Liver (tissue), 9 donors: Measurements from ENCODE around the gene DTYMK. TPM values are rescaled to one million over a fixed set of nuclear protein-coding genes. Genes with fewer than 3 reads are reported as not detected.

Experiments
- DNase-seq: peaks from one replicate; pipeline ENCODE4 v3.0.0-alpha.2; 2017; ENCODE audit warnings: low spot score
- H3K27ac ChIP-seq, 2 donors: one replicate each; pipeline ENCODE4 v1.7.0; 2013; ENCODE audit warnings: inconsistent platforms in 2 of 2, low read length in 2 of 2, control low read depth in 1 of 2, low read depth in 1 of 2, mild to moderate bottlenecking in 1 of 2
- H3K27me3 ChIP-seq, 4 donors: one replicate each; pipeline versions ENCODE4 v1.6.1 to v1.7.0; 2013; ENCODE audit warnings: low read length in 3 of 4, inconsistent platforms in 1 of 4, mild to moderate bottlenecking in 1 of 4, moderate library complexity in 1 of 4; ENCODE audit not compliant: control insufficient read depth in 4 of 4, insufficient read depth in 4 of 4
- H3K36me3 ChIP-seq, 4 donors: one replicate each; pipeline versions ENCODE4 v1.6.1 to v1.7.0; 2013; ENCODE audit warnings: low read length in 3 of 4, mild to moderate bottlenecking in 3 of 4, low read depth in 1 of 4, moderate library complexity in 1 of 4; ENCODE audit not compliant: control insufficient read depth in 4 of 4, insufficient read depth in 3 of 4
- H3K4me1 ChIP-seq, 4 donors: one replicate each; pipeline versions ENCODE4 v1.6.1 to v1.7.0; 2013; ENCODE audit warnings: low read length in 3 of 4, mild to moderate bottlenecking in 3 of 4, moderate library complexity in 1 of 4; ENCODE audit not compliant: control insufficient read depth in 4 of 4, insufficient read depth in 4 of 4
- H3K4me3 ChIP-seq, 3 donors: one replicate each; pipeline versions ENCODE4 v1.6.1 to v1.7.0; 2013; ENCODE audit warnings: low read length in 3 of 3, control low read depth in 1 of 3, low read depth in 1 of 3, mild to moderate bottlenecking in 1 of 3
- H3K9ac ChIP-seq, 2 donors: one replicate each; pipeline ENCODE4 v1.7.0; 2013; ENCODE audit warnings: low read length in 2 of 2, mild to moderate bottlenecking in 2 of 2, moderate library complexity in 2 of 2, control low read depth in 1 of 2, low read depth in 1 of 2
- H3K9me3 ChIP-seq, 4 donors: one replicate each; pipeline versions ENCODE4 v1.6.1 to v1.7.0; 2013; ENCODE audit warnings: low read length in 3 of 4; ENCODE audit not compliant: control insufficient read depth in 4 of 4
- EGR1 ChIP-seq, 2 donors: IDR thresholded peaks; 2 replicates each; pipeline ENCODE4 v1.6.1; 2016 to 2018; ENCODE audit warnings: antibody characterized with exemption in 2 of 2, low read depth in 2 of 2
- FOXA1 ChIP-seq: IDR thresholded peaks from 2 replicates; pipeline ENCODE4 v1.6.1; 2016; ENCODE audit warnings: antibody characterized with exemption
- FOXA2 ChIP-seq: IDR thresholded peaks from 2 replicates; pipeline ENCODE4 v1.6.1; 2016; ENCODE audit warnings: antibody characterized with exemption
- GABPA ChIP-seq, 2 donors: IDR thresholded peaks in 1 of 2; conservative IDR thresholded peaks in 1 of 2; 2 replicates each; pipeline ENCODE4 v1.6.1; 2016; ENCODE audit warnings: antibody characterized with exemption in 2 of 2, mild to moderate bottlenecking in 1 of 2, moderate library complexity in 1 of 2
- HNF4A ChIP-seq, 2 donors: conservative IDR thresholded peaks; 2 replicates each; pipeline ENCODE4 v1.6.1; 2016; ENCODE audit warnings: antibody characterized with exemption in 2 of 2, mild to moderate bottlenecking in 2 of 2
- HNF4G ChIP-seq: IDR thresholded peaks from 2 replicates; pipeline ENCODE4 v1.6.1; 2016; ENCODE audit warnings: antibody characterized with exemption
- NR2F2 ChIP-seq: IDR thresholded peaks from 2 replicates; pipeline ENCODE4 v1.6.1; 2016; ENCODE audit warnings: antibody characterized with exemption
- RAD21 ChIP-seq, 2 donors: IDR thresholded peaks; 2 replicates each; pipeline ENCODE4 v1.6.1; 2016; ENCODE audit warnings: antibody characterized with exemption in 2 of 2, mild to moderate bottlenecking in 2 of 2
- SP1 ChIP-seq: IDR thresholded peaks from 2 replicates; pipeline ENCODE4 v1.6.1; 2018; ENCODE audit warnings: antibody characterized with exemption, mild to moderate bottlenecking
- TAF1 ChIP-seq: conservative IDR thresholded peaks from 2 replicates; pipeline ENCODE4 v1.6.1; 2016; ENCODE audit warnings: antibody characterized with exemption, mild to moderate bottlenecking
- YY1 ChIP-seq: IDR thresholded peaks from 2 replicates; pipeline ENCODE4 v1.6.1; 2016; ENCODE audit warnings: antibody characterized with exemption, mild to moderate bottlenecking
- WGBS: extraction: QIAGEN DNeasy Blood & Tissue Kit; methylation state at CpG from one replicate; pipeline ENCODE4 v1.1.7; 2013; 5-methylcytosine and 5-hydroxymethylcytosine counted together
- polyA plus RNA-seq, 2 donors: library from polyadenylated mRNA; stranded (reverse) in 1 of 2; unstranded in 1 of 2; fragments of 200-250 nt in 1 of 2; fragments of >200 nt in 1 of 2; fragmentation: Nextera tagmentation in 1 of 2; extraction: Ambion mirVana in 1 of 2; gene quantifications; one replicate each; pipeline versions ENCODE4 v1.2.1 to v1.2.3, GENCODE V29; 2013 to 2015
- total RNA-seq, 2 donors: library from RNA; depleted of rRNA; stranded (reverse); fragments of >200 nt; gene quantifications; one replicate each; pipeline ENCODE4 v1.2.3, GENCODE V29; 2014
- TF ChIP-seq, protein P1 (sequence below): IDR thresholded peaks from 2 replicates; pipeline ENCODE4 v1.6.1; 2016; ENCODE audit warnings: antibody characterized with exemption
- TF ChIP-seq, protein P2 (sequence below): fragments of 150-350 bp; IDR thresholded peaks from 2 replicates; pipeline ENCODE4 v1.5.1; 2017; ENCODE audit warnings: improper control_type of control experiment, low read depth, low read length; ENCODE audit not compliant: missing input control
- TF ChIP-seq, protein P3 (sequence below): IDR thresholded peaks from 2 replicates; pipeline ENCODE4 v1.6.1; 2016; ENCODE audit warnings: antibody characterized with exemption
- TF ChIP-seq, protein P4 (sequence below): IDR thresholded peaks from 2 replicates; pipeline ENCODE4 v1.6.1; 2016; ENCODE audit warnings: antibody characterized with exemption
- TF ChIP-seq, protein P5 (sequence below): IDR thresholded peaks from 2 replicates; pipeline ENCODE4 v1.6.1; 2016; ENCODE audit warnings: antibody characterized with exemption, mild to moderate bottlenecking
- donor health status: healthy.
- donor health status: healthy.
- donor health status: healthy.
- donor health status: healthy.
- donor health status: healthy.

Gene DTYMK
- total and polyA plus RNA-seq, 4 donors: 5.5 to 17.7 (median 14.5) TPM

DNA sequence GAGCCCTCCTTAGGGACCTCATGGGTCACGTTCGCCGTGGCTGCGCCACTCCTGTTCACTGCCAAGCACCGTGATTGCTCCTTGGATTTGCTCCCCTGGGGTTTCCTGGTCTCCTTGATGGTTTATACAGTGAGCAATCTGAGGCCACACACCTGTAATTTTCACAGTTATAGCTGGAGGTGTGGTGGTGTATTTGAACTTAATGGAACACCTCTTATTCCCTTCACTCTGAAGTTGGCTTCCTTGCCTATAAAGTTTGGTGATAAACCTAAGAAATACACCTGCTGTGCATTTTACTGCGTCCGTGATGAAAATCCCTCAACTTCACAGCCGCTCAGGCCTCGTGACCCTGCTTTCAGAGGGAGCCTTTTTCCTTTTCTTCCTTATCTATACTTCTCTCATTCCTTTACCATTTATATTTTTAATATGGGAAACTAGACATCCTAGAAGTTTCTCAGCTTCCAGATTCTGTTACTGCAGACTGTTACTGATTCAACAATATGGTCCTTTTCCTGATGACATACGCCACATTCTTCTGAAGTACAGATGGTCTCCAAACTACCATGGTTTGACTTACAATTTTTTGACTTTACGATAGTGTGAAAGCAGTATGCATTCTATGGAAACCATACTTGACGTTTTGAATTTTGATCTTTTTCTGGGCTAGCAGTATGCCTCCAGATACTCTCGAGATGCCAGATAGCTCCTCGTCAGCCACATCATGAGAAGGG is 40.5 kb downstream of the DTYMK start:
- H3K36me3 ChIP-seq: peaks cover 0 to 4% (median under 1%) of the 10 kb centered on the region in 4 donors
- no peaks in the 10 kb centered on the region for H3K9me3 ChIP-seq
- WGBS: 94% methylated on average over 14 of the region's 14 CpGs
- no peak overlapping the region for H3K27ac ChIP-seq
- TF ChIP-seq, protein P1, sequence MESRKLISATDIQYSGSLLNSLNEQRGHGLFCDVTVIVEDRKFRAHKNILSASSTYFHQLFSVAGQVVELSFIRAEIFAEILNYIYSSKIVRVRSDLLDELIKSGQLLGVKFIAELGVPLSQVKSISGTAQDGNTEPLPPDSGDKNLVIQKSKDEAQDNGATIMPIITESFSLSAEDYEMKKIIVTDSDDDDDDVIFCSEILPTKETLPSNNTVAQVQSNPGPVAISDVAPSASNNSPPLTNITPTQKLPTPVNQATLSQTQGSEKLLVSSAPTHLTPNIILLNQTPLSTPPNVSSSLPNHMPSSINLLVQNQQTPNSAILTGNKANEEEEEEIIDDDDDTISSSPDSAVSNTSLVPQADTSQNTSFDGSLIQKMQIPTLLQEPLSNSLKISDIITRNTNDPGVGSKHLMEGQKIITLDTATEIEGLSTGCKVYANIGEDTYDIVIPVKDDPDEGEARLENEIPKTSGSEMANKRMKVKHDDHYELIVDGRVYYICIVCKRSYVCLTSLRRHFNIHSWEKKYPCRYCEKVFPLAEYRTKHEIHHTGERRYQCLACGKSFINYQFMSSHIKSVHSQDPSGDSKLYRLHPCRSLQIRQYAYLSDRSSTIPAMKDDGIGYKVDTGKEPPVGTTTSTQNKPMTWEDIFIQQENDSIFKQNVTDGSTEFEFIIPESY: no peak
- TF ChIP-seq GABPA (IDR thresholded peaks at IDR 0.05 in 1 of 2, conservative IDR thresholded peaks at IDR 0.05 in 1 of 2) (no peak), HNF4G (no peak), FOXA2 (no peak), NR2F2 (no peak), SP1 (no peak), EGR1 (IDR thresholded peaks at IDR 0.05; ENCODE audit: low read depth in 2 of 2) (no peak), TAF1 (no peak), FOXA1 (no peak), RAD21 (IDR thresholded peaks at IDR 0.05) (no peak), HNF4A (conservative IDR thresholded peaks at IDR 0.05) (no peak), YY1 (no peak)
- TF ChIP-seq, protein P2, sequence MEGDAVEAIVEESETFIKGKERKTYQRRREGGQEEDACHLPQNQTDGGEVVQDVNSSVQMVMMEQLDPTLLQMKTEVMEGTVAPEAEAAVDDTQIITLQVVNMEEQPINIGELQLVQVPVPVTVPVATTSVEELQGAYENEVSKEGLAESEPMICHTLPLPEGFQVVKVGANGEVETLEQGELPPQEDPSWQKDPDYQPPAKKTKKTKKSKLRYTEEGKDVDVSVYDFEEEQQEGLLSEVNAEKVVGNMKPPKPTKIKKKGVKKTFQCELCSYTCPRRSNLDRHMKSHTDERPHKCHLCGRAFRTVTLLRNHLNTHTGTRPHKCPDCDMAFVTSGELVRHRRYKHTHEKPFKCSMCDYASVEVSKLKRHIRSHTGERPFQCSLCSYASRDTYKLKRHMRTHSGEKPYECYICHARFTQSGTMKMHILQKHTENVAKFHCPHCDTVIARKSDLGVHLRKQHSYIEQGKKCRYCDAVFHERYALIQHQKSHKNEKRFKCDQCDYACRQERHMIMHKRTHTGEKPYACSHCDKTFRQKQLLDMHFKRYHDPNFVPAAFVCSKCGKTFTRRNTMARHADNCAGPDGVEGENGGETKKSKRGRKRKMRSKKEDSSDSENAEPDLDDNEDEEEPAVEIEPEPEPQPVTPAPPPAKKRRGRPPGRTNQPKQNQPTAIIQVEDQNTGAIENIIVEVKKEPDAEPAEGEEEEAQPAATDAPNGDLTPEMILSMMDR: no peak
- TF ChIP-seq, protein P3, sequence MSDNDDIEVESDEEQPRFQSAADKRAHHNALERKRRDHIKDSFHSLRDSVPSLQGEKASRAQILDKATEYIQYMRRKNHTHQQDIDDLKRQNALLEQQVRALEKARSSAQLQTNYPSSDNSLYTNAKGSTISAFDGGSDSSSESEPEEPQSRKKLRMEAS: no peak
- TF ChIP-seq, protein P4, sequence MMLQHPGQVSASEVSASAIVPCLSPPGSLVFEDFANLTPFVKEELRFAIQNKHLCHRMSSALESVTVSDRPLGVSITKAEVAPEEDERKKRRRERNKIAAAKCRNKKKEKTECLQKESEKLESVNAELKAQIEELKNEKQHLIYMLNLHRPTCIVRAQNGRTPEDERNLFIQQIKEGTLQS: no peak
- TF ChIP-seq, protein P5, sequence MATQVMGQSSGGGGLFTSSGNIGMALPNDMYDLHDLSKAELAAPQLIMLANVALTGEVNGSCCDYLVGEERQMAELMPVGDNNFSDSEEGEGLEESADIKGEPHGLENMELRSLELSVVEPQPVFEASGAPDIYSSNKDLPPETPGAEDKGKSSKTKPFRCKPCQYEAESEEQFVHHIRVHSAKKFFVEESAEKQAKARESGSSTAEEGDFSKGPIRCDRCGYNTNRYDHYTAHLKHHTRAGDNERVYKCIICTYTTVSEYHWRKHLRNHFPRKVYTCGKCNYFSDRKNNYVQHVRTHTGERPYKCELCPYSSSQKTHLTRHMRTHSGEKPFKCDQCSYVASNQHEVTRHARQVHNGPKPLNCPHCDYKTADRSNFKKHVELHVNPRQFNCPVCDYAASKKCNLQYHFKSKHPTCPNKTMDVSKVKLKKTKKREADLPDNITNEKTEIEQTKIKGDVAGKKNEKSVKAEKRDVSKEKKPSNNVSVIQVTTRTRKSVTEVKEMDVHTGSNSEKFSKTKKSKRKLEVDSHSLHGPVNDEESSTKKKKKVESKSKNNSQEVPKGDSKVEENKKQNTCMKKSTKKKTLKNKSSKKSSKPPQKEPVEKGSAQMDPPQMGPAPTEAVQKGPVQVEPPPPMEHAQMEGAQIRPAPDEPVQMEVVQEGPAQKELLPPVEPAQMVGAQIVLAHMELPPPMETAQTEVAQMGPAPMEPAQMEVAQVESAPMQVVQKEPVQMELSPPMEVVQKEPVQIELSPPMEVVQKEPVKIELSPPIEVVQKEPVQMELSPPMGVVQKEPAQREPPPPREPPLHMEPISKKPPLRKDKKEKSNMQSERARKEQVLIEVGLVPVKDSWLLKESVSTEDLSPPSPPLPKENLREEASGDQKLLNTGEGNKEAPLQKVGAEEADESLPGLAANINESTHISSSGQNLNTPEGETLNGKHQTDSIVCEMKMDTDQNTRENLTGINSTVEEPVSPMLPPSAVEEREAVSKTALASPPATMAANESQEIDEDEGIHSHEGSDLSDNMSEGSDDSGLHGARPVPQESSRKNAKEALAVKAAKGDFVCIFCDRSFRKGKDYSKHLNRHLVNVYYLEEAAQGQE: no peak
- no peak overlapping the region for H3K9ac ChIP-seq
- no peak for DNase-seq
- H3K4me1 ChIP-seq: peaks cover 0 to 9% (median 5%) of the 10 kb centered on the region in 4 donors
- no peak overlapping the region for H3K4me3 ChIP-seq
- H3K27me3 ChIP-seq: no peaks in the 10 kb centered on the region
